Liver (tissue), 9 donors: ENCODE data around the gene PLA2G12A. TPM values are rescaled to one million over a fixed set of nuclear protein-coding genes. Genes with fewer than 3 reads are reported as not detected.

Experiments used
- DNase-seq: peaks from one replicate; pipeline ENCODE4 v3.0.0-alpha.2; 2017; ENCODE audit warnings: low spot score
- H3K27ac ChIP-seq, 2 donors: one replicate each; pipeline ENCODE4 v1.7.0; 2013; ENCODE audit warnings: inconsistent platforms in 2 of 2, low read length in 2 of 2, control low read depth in 1 of 2, low read depth in 1 of 2, mild to moderate bottlenecking in 1 of 2
- H3K27me3 ChIP-seq, 4 donors: one replicate each; pipeline versions ENCODE4 v1.6.1 to v1.7.0; 2013; ENCODE audit warnings: low read length in 3 of 4, inconsistent platforms in 1 of 4, mild to moderate bottlenecking in 1 of 4, moderate library complexity in 1 of 4; ENCODE audit not compliant: control insufficient read depth in 4 of 4, insufficient read depth in 4 of 4
- H3K36me3 ChIP-seq, 4 donors: one replicate each; pipeline versions ENCODE4 v1.6.1 to v1.7.0; 2013; ENCODE audit warnings: low read length in 3 of 4, mild to moderate bottlenecking in 3 of 4, low read depth in 1 of 4, moderate library complexity in 1 of 4; ENCODE audit not compliant: control insufficient read depth in 4 of 4, insufficient read depth in 3 of 4
- H3K4me1 ChIP-seq, 4 donors: one replicate each; pipeline versions ENCODE4 v1.6.1 to v1.7.0; 2013; ENCODE audit warnings: low read length in 3 of 4, mild to moderate bottlenecking in 3 of 4, moderate library complexity in 1 of 4; ENCODE audit not compliant: control insufficient read depth in 4 of 4, insufficient read depth in 4 of 4
- H3K4me3 ChIP-seq, 3 donors: one replicate each; pipeline versions ENCODE4 v1.6.1 to v1.7.0; 2013; ENCODE audit warnings: low read length in 3 of 3, control low read depth in 1 of 3, low read depth in 1 of 3, mild to moderate bottlenecking in 1 of 3
- H3K9ac ChIP-seq, 2 donors: one replicate each; pipeline ENCODE4 v1.7.0; 2013; ENCODE audit warnings: low read length in 2 of 2, mild to moderate bottlenecking in 2 of 2, moderate library complexity in 2 of 2, control low read depth in 1 of 2, low read depth in 1 of 2
- H3K9me3 ChIP-seq, 4 donors: one replicate each; pipeline versions ENCODE4 v1.6.1 to v1.7.0; 2013; ENCODE audit warnings: low read length in 3 of 4; ENCODE audit not compliant: control insufficient read depth in 4 of 4
- EGR1 ChIP-seq, 2 donors: IDR thresholded peaks; 2 replicates each; pipeline ENCODE4 v1.6.1; 2016 to 2018; ENCODE audit warnings: antibody characterized with exemption in 2 of 2, low read depth in 2 of 2
- FOXA1 ChIP-seq: IDR thresholded peaks from 2 replicates; pipeline ENCODE4 v1.6.1; 2016; ENCODE audit warnings: antibody characterized with exemption
- FOXA2 ChIP-seq: IDR thresholded peaks from 2 replicates; pipeline ENCODE4 v1.6.1; 2016; ENCODE audit warnings: antibody characterized with exemption
- GABPA ChIP-seq, 2 donors: IDR thresholded peaks in 1 of 2; conservative IDR thresholded peaks in 1 of 2; 2 replicates each; pipeline ENCODE4 v1.6.1; 2016; ENCODE audit warnings: antibody characterized with exemption in 2 of 2, mild to moderate bottlenecking in 1 of 2, moderate library complexity in 1 of 2
- HNF4A ChIP-seq, 2 donors: conservative IDR thresholded peaks; 2 replicates each; pipeline ENCODE4 v1.6.1; 2016; ENCODE audit warnings: antibody characterized with exemption in 2 of 2, mild to moderate bottlenecking in 2 of 2
- HNF4G ChIP-seq: IDR thresholded peaks from 2 replicates; pipeline ENCODE4 v1.6.1; 2016; ENCODE audit warnings: antibody characterized with exemption
- NR2F2 ChIP-seq: IDR thresholded peaks from 2 replicates; pipeline ENCODE4 v1.6.1; 2016; ENCODE audit warnings: antibody characterized with exemption
- RAD21 ChIP-seq, 2 donors: IDR thresholded peaks; 2 replicates each; pipeline ENCODE4 v1.6.1; 2016; ENCODE audit warnings: antibody characterized with exemption in 2 of 2, mild to moderate bottlenecking in 2 of 2
- RXRA ChIP-seq, 2 donors: IDR thresholded peaks; 2 replicates each; pipeline ENCODE4 v1.6.1; 2017 to 2018; ENCODE audit warnings: antibody characterized with exemption in 2 of 2, mild to moderate bottlenecking in 1 of 2
- SP1 ChIP-seq: IDR thresholded peaks from 2 replicates; pipeline ENCODE4 v1.6.1; 2018; ENCODE audit warnings: antibody characterized with exemption, mild to moderate bottlenecking
- TAF1 ChIP-seq: conservative IDR thresholded peaks from 2 replicates; pipeline ENCODE4 v1.6.1; 2016; ENCODE audit warnings: antibody characterized with exemption, mild to moderate bottlenecking
- YY1 ChIP-seq: IDR thresholded peaks from 2 replicates; pipeline ENCODE4 v1.6.1; 2016; ENCODE audit warnings: antibody characterized with exemption, mild to moderate bottlenecking
- WGBS: extraction: QIAGEN DNeasy Blood & Tissue Kit; methylation state at CpG from one replicate; pipeline ENCODE4 v1.1.7; 2013; 5-methylcytosine and 5-hydroxymethylcytosine counted together
- polyA plus RNA-seq, 2 donors: library from polyadenylated mRNA; stranded (reverse) in 1 of 2; unstranded in 1 of 2; fragments of 200-250 nt in 1 of 2; fragments of >200 nt in 1 of 2; fragmentation: Nextera tagmentation in 1 of 2; extraction: Ambion mirVana in 1 of 2; gene quantifications; one replicate each; pipeline versions ENCODE4 v1.2.1 to v1.2.3, GENCODE V29; 2013 to 2015
- total RNA-seq, 2 donors: library from RNA; depleted of rRNA; stranded (reverse); fragments of >200 nt; gene quantifications; one replicate each; pipeline ENCODE4 v1.2.3, GENCODE V29; 2014
- TF ChIP-seq, protein P1 (sequence below): IDR thresholded peaks from 2 replicates; pipeline ENCODE4 v1.6.1; 2016; ENCODE audit warnings: antibody characterized with exemption, mild to moderate bottlenecking
- TF ChIP-seq, protein P2 (sequence below): IDR thresholded peaks from 2 replicates; pipeline ENCODE4 v1.6.1; 2016; ENCODE audit warnings: antibody characterized with exemption
- TF ChIP-seq, protein P3 (sequence below): IDR thresholded peaks from 2 replicates; pipeline ENCODE4 v1.6.1; 2016; ENCODE audit warnings: antibody characterized with exemption
- TF ChIP-seq, protein P4 (sequence below): IDR thresholded peaks from 2 replicates; pipeline ENCODE4 v1.6.1; 2016; ENCODE audit warnings: antibody characterized with exemption
- TF ChIP-seq, protein P5 (sequence below): fragments of 150-350 bp; IDR thresholded peaks from 2 replicates; pipeline ENCODE4 v1.5.1; 2017; ENCODE audit warnings: improper control_type of control experiment, low read depth, low read length; ENCODE audit not compliant: missing input control
- donor health status: healthy.
- donor health status: healthy.
- donor health status: healthy.
- donor health status: healthy.
- donor health status: healthy.

PLA2G12A gene
- total and polyA plus RNA-seq, 4 donors: 11.3 to 57.7 (median 29.4) TPM

DNA sequence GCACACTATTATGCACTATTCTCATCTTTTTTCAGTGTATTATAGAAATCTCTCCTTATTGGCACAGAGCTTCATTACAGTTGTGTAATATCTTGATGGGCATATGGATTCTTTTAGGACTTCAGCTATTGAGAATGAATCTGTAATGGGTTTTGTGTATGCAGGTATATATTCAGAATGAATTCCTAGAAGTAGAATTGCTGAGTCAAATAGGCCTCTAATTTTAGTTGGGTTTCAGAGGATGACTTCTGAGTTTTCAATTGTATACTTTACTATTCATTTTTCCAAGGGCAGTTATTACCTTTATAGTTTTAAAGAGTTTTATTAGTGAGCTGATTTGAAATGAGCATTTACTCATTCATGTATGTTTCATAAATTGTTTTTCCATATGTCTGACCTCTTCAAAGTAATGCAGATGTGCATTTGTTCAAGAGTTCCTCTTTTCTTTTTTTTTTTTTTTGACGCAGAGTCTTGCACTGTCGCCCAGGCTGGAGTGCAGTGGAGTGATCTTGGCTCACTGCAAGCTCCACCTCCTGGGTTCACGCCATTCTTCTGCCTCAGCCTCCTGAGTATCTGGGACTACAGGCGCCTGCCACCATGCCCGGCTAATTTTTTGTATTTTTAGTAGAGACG is 46.1 kb downstream of the PLA2G12A start:
- Histone ChIP-seq H3K27ac (no peak overlapping the region), H3K9ac (no peak overlapping the region), H3K27me3 (no peaks in the 10 kb centered on the region), H3K9me3 (no peaks in the 10 kb centered on the region), H3K4me1 (no peaks in the 10 kb centered on the region), H3K4me3 (no peak overlapping the region), H3K36me3 (peaks cover 0 to 8% (median 2%) of the 10 kb centered on the region in 4 donors)
- TF ChIP-seq, protein P1, sequence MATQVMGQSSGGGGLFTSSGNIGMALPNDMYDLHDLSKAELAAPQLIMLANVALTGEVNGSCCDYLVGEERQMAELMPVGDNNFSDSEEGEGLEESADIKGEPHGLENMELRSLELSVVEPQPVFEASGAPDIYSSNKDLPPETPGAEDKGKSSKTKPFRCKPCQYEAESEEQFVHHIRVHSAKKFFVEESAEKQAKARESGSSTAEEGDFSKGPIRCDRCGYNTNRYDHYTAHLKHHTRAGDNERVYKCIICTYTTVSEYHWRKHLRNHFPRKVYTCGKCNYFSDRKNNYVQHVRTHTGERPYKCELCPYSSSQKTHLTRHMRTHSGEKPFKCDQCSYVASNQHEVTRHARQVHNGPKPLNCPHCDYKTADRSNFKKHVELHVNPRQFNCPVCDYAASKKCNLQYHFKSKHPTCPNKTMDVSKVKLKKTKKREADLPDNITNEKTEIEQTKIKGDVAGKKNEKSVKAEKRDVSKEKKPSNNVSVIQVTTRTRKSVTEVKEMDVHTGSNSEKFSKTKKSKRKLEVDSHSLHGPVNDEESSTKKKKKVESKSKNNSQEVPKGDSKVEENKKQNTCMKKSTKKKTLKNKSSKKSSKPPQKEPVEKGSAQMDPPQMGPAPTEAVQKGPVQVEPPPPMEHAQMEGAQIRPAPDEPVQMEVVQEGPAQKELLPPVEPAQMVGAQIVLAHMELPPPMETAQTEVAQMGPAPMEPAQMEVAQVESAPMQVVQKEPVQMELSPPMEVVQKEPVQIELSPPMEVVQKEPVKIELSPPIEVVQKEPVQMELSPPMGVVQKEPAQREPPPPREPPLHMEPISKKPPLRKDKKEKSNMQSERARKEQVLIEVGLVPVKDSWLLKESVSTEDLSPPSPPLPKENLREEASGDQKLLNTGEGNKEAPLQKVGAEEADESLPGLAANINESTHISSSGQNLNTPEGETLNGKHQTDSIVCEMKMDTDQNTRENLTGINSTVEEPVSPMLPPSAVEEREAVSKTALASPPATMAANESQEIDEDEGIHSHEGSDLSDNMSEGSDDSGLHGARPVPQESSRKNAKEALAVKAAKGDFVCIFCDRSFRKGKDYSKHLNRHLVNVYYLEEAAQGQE: no peak
- TF ChIP-seq RXRA (IDR thresholded peaks at IDR 0.05) (no peak), HNF4A (conservative IDR thresholded peaks at IDR 0.05) (no peak), YY1 (no peak), NR2F2 (no peak), EGR1 (IDR thresholded peaks at IDR 0.05; ENCODE audit: low read depth in 2 of 2) (no peak)
- TF ChIP-seq, protein P2, sequence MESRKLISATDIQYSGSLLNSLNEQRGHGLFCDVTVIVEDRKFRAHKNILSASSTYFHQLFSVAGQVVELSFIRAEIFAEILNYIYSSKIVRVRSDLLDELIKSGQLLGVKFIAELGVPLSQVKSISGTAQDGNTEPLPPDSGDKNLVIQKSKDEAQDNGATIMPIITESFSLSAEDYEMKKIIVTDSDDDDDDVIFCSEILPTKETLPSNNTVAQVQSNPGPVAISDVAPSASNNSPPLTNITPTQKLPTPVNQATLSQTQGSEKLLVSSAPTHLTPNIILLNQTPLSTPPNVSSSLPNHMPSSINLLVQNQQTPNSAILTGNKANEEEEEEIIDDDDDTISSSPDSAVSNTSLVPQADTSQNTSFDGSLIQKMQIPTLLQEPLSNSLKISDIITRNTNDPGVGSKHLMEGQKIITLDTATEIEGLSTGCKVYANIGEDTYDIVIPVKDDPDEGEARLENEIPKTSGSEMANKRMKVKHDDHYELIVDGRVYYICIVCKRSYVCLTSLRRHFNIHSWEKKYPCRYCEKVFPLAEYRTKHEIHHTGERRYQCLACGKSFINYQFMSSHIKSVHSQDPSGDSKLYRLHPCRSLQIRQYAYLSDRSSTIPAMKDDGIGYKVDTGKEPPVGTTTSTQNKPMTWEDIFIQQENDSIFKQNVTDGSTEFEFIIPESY: no peak
- TF ChIP-seq, protein P3, sequence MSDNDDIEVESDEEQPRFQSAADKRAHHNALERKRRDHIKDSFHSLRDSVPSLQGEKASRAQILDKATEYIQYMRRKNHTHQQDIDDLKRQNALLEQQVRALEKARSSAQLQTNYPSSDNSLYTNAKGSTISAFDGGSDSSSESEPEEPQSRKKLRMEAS: no peak
- TF ChIP-seq, protein P4, sequence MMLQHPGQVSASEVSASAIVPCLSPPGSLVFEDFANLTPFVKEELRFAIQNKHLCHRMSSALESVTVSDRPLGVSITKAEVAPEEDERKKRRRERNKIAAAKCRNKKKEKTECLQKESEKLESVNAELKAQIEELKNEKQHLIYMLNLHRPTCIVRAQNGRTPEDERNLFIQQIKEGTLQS: no peak
- TF ChIP-seq, protein P5, sequence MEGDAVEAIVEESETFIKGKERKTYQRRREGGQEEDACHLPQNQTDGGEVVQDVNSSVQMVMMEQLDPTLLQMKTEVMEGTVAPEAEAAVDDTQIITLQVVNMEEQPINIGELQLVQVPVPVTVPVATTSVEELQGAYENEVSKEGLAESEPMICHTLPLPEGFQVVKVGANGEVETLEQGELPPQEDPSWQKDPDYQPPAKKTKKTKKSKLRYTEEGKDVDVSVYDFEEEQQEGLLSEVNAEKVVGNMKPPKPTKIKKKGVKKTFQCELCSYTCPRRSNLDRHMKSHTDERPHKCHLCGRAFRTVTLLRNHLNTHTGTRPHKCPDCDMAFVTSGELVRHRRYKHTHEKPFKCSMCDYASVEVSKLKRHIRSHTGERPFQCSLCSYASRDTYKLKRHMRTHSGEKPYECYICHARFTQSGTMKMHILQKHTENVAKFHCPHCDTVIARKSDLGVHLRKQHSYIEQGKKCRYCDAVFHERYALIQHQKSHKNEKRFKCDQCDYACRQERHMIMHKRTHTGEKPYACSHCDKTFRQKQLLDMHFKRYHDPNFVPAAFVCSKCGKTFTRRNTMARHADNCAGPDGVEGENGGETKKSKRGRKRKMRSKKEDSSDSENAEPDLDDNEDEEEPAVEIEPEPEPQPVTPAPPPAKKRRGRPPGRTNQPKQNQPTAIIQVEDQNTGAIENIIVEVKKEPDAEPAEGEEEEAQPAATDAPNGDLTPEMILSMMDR: no peak
- DNase-seq: no peak
- 97% methylated on average over 6 of the region's 6 CpGs for WGBS

GRCh38 chr4:109682875-109683274 is 47.0 kb downstream of the PLA2G12A start:
- Histone ChIP-seq H3K36me3 (peaks cover 0 to 8% (median under 1%) of the 10 kb centered on the region in 4 donors), H3K9me3 (no peaks in the 10 kb centered on the region), H3K27me3 (no peaks in the 10 kb centered on the region), H3K4me1 (no peaks in the 10 kb centered on the region), H3K4me3 (no peak overlapping the region), H3K9ac (no peak overlapping the region), H3K27ac (no peak overlapping the region)
- 97% methylated on average over 2 of the region's 2 CpGs for WGBS
- no peak for DNase-seq
- TF ChIP-seq SP1 (no peak), YY1 (no peak), EGR1 (IDR thresholded peaks at IDR 0.05; ENCODE audit: low read depth in 2 of 2) (no peak), TAF1 (no peak), HNF4A (conservative IDR thresholded peaks at IDR 0.05) (no peak), RXRA (IDR thresholded peaks at IDR 0.05) (no peak), GABPA (IDR thresholded peaks at IDR 0.05 in 1 of 2, conservative IDR thresholded peaks at IDR 0.05 in 1 of 2) (no peak), HNF4G (no peak), RAD21 (IDR thresholded peaks at IDR 0.05) (no peak), NR2F2 (no peak), FOXA2 (no peak), FOXA1 (no peak)
- TF ChIP-seq, protein P3: no peak
- TF ChIP-seq, protein P1: no peak
